Prostate gland (tissue), 2 donors: ENCODE results near the gene CYB5A. TPM values are rescaled to one million over a fixed set of nuclear protein-coding genes. Genes with fewer than 3 reads are reported as not detected.

Experiments
- DNase-seq: peaks from one replicate; pipeline ENCODE4 v3.0.0-alpha.2; 2019; ENCODE audit warnings: low spot score
- H3K27ac ChIP-seq, 2 donors: fragments of 200-600 bp; sonication (generic); 2 replicates each; pipeline ENCODE4 v1.5.1; 2017 to 2019
- H3K27me3 ChIP-seq: fragments of 200-600 bp; sonication (generic); replicated peaks from 2 replicates; pipeline ENCODE4 v1.5.1; 2019; ENCODE audit not compliant: insufficient read depth
- H3K36me3 ChIP-seq, 2 donors: fragments of 200-600 bp; sonication (generic); 1 replicate in 1 of 2; 2 replicates in 1 of 2; pipeline versions ENCODE4 v1.5.1 to v1.8.1; 2017 to 2019
- H3K4me1 ChIP-seq: fragments of 200-600 bp; sonication (generic); replicated peaks from 2 replicates; pipeline ENCODE4 v1.5.1; 2019
- H3K4me3 ChIP-seq, 2 donors: fragments of 200-600 bp; sonication (generic); 2 replicates each; pipeline ENCODE4 v1.5.1; 2017 to 2019
- H3K9me3 ChIP-seq: fragments of 200-600 bp; sonication (generic); 2 replicates; pipeline ENCODE4 v1.5.1; 2017
- CTCF ChIP-seq, 4 experiments: fragments of 200-600 bp in 2 of 4; fragments of 450-650 bp in 2 of 4; sonication (generic) in 2 of 4; IDR thresholded peaks; 1 replicate in 3 of 4; 2 replicates in 1 of 4; pipeline ENCODE4 v1.5.1; 2016 to 2019; ENCODE audit warnings: antibody characterized with exemption in 4 of 4, mild to moderate bottlenecking in 2 of 4, moderate library complexity in 2 of 4
- POLR2A ChIP-seq: fragments of 450-650 bp; IDR thresholded peaks from one replicate; pipeline ENCODE4 v1.6.1; 2016; ENCODE audit warnings: antibody characterized with exemption, mild to moderate bottlenecking
- POLR2AphosphoS5 ChIP-seq: sonication (generic); formaldehyde crosslinking; IDR thresholded peaks from one replicate; pipeline ENCODE4 v1.6.1; 2017; ENCODE audit warnings: antibody characterized with exemption
- WGBS: methylation state at CpG from one replicate; pipeline ENCODE4 v1.1.5; 2018; 5-methylcytosine and 5-hydroxymethylcytosine counted together
- intact Hi-C: fragments of 100-400 bp; cut with DNase I; formaldehyde crosslinking; loops from one replicate; pipeline ENCODE4 v1.14.2; 2022
- total RNA-seq, 2 donors: library from RNA; depleted of rRNA; stranded (reverse); fragments of >200 nt; gene quantifications; one replicate each; pipeline ENCODE4 v1.1.0, GENCODE V29; 2016

CYB5A gene
- total RNA-seq, 2 donors from 2014 or later: 76.6 to 144 TPM

GRCh38 chr18:74241426-74241825 is 50.3 kb downstream of the CYB5A start:
- no peaks in the 10 kb centered on the region for H3K27me3 ChIP-seq
- H3K4me1 ChIP-seq: no peaks in the 10 kb centered on the region
- 66% methylated on average over 4 of the region's 4 CpGs for WGBS
- TF ChIP-seq POLR2A: no peak
- TF ChIP-seq CTCF (IDR thresholded peaks at IDR 0.05): no peak
- TF ChIP-seq POLR2AphosphoS5: no peak
- no peak overlapping the region for H3K27ac ChIP-seq
- no peaks in the 10 kb centered on the region for H3K36me3 ChIP-seq
- intact Hi-C loops: no loop called here
- H3K9me3 ChIP-seq: no peaks in the 10 kb centered on the region
- no peak for DNase-seq
- H3K4me3 ChIP-seq: no peak overlapping the region

GRCh38 chr18:74239567-74239966 is 52.2 kb downstream of the CYB5A start:
- DNase-seq: no peak
- Histone ChIP-seq H3K27ac (no peak overlapping the region), H3K27me3 (no peaks in the 10 kb centered on the region), H3K4me1 (no peaks in the 10 kb centered on the region), H3K9me3 (no peaks in the 10 kb centered on the region), H3K36me3 (no peaks in the 10 kb centered on the region), H3K4me3 (no peak overlapping the region)
- 92% methylated on average over 1 of the region's 1 CpG for WGBS
- intact Hi-C loops: no loop called here
- TF ChIP-seq POLR2A (no peak), POLR2AphosphoS5 (no peak), CTCF (IDR thresholded peaks at IDR 0.05) (no peak)

GRCh38 chr18:74234326-74235171 is 57.2 kb downstream of the CYB5A start:
- intact Hi-C loops: no loop called here

GRCh38 chr18:74233933-74234325 is 57.8 kb downstream of the CYB5A start:
- Histone ChIP-seq H3K4me3 (no peak overlapping the region), H3K9me3 (no peaks in the 10 kb centered on the region), H3K36me3 (no peaks in the 10 kb centered on the region), H3K27me3 (no peaks in the 10 kb centered on the region), H3K27ac (no peak overlapping the region), H3K4me1 (no peaks in the 10 kb centered on the region)
- TF ChIP-seq POLR2A (no peak), POLR2AphosphoS5 (no peak), CTCF (IDR thresholded peaks at IDR 0.05) (no peak)
- DNase-seq: no peak
- intact Hi-C loops: no loop called here
- WGBS: 46% methylated on average over 3 of the region's 3 CpGs

More at GRCh38 chr18:74234326-74235171, 57.2 kb downstream of the CYB5A start:
- TF ChIP-seq CTCF (IDR thresholded peaks at IDR 0.05) (no peak), POLR2AphosphoS5 (no peak), POLR2A (no peak)
- no peaks in the 10 kb centered on the region for H3K27me3 ChIP-seq
- no peak overlapping the region for H3K4me3 ChIP-seq
- no peaks in the 10 kb centered on the region for H3K4me1 ChIP-seq
- no peak for DNase-seq
- WGBS: 55% methylated on average over 10 of the region's 10 CpGs
- H3K27ac ChIP-seq: no peak overlapping the region
- no peaks in the 10 kb centered on the region for H3K9me3 ChIP-seq
- H3K36me3 ChIP-seq: no peaks in the 10 kb centered on the region
